Measurements from ENCODE around the gene PARP16.

DNA sequence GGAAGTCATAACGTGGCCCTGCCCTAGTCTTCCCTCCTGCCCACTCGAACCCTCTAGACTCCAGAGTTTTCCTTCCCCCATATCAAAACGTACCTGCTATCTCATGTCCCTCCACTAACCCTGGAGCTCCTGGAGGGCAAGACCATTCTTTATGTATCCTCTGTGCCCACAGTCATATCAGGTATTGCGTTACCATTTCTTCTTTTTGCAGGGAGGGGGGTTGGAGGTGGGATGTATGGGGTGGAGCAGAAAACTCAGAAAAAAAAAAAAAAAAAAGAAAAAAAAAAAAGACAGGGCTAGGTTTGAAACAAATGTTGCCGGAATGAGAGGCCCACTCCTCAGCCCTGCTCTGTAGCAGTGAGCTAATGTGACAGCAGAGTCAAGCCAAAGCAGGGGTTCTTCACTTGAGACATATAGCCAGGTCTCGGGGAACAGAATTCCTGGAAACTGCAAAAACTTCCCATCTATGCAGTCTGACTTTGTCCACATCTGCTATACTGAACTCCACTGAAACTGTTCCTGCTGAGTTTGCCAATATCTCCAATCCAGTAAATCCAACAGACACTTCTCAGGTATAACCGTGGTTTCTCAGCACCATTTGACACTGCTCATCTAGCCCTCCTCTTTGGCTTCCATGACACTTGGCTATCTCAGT, 31.1 kb downstream of the PARP16 start:
- TF ChIP-seq, protein P1, sequence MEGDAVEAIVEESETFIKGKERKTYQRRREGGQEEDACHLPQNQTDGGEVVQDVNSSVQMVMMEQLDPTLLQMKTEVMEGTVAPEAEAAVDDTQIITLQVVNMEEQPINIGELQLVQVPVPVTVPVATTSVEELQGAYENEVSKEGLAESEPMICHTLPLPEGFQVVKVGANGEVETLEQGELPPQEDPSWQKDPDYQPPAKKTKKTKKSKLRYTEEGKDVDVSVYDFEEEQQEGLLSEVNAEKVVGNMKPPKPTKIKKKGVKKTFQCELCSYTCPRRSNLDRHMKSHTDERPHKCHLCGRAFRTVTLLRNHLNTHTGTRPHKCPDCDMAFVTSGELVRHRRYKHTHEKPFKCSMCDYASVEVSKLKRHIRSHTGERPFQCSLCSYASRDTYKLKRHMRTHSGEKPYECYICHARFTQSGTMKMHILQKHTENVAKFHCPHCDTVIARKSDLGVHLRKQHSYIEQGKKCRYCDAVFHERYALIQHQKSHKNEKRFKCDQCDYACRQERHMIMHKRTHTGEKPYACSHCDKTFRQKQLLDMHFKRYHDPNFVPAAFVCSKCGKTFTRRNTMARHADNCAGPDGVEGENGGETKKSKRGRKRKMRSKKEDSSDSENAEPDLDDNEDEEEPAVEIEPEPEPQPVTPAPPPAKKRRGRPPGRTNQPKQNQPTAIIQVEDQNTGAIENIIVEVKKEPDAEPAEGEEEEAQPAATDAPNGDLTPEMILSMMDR (IDR thresholded peaks at IDR 0.05), result no peak
- TF ChIP-seq POLR2A (IDR thresholded peaks at IDR 0.05), result no peak

Measured in testis (tissue), 2 donors.